NB4 (cell line): ENCODE results near the gene SSX2IP.

Source experiments
- CTCF ChIP-seq: IDR thresholded peaks from one replicate; pipeline ENCODE4 v1.5.1; 2012; ENCODE audit warnings: low read depth, low read length
- POLR2A ChIP-seq: IDR thresholded peaks from 2 replicates; pipeline ENCODE4 v1.6.1; 2011; ENCODE audit warnings: mild to moderate bottlenecking; ENCODE audit not compliant: insufficient read length; ENCODE audit errors: extremely low read depth

GRCh38 chr1:84736944-84737343 lies 46.7 kb upstream of the SSX2IP start:
- TF ChIP-seq CTCF (no peak), POLR2A (no peak)
